Central memory CD4-positive, alpha-beta T cell (primary cell): ENCODE results near the gene ASB4.
"Not testable (repeated sequence)": the region's sequence is repeated elsewhere in the genome, so short reads cannot be mapped to it uniquely, and the experiment has no call there.

Experiments used
- DNase-seq: peaks from one replicate; pipeline ENCODE4 v3.0.0; 2022

ASB4 gene

DNA sequence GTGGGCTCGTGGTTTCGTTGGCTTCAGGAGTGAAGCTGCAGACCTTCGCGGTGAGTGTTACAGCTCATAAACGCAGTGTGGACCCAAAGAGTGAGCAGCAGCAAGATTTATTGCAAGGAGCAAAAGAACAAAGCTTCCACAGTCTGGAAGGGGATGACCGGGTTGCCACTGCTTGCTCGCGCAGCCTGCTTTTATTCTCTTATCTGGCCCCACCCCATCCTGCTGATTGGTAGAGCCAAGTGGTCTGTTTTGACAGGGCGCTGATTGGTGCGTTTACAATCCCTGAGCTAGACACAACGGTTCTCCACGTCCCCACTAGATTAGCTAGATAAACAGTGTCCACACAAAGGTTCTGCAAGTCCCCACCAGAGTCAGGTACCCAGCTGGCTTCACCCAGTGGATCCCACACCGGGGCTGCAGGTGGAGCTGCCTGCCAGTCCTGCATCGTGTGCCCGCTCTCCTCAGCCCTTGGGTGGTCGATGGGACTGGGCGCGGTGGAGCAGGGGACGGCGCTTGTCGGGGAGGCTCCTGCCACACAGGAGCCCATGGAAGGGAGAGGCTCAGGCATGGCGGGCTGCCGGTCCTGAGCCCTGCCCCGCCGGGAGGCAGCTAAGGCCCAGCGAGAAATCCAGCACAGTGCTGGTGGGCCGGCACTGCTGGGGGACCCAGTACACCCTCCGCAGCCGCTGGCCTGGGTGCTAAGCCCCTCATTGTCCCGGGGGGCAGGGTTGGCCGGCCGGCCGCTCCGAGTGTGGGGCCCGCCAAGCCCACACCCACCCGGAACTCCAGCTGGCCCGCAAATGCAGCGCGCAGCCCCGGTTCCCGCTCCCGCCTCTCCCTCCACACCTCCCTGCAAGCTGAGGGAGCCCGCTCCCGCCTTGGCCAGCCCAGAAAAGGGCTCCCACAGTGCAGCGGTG is 66.5 kb downstream of the ASB4 start:
- not testable (repeated sequence) for DNase-seq

GRCh38 chr7:95553939-95554338 is 68.2 kb downstream of the ASB4 start:
- no peak for DNase-seq

DNA sequence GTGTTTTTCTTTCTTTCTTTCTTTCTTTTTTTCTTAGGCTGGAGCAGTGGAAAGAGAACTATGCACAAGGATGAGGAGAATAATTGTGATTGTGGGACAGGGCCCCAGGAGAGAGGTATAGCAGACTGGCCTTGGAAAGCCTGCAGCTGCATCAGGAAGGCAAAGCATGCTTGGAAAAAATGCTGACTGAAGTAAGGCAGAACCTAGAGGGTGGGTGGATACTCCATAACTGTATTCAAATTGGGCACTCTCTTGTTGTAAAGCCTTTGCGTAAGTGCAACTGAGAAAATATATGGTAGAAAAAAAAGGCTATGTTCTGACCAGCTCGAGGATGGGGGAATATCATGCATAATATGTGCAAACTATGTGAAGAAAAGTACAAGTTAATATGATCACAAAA is 71.0 kb downstream of the ASB4 start:
- DNase-seq: no peak

- DNase-seq: no peak
Observed at GRCh38 chr7:95558864-95559263, 73.1 kb downstream of the ASB4 start.

GRCh38 chr7:95560674-95561073 is 74.9 kb downstream of the ASB4 start:
- no peak for DNase-seq

DNA sequence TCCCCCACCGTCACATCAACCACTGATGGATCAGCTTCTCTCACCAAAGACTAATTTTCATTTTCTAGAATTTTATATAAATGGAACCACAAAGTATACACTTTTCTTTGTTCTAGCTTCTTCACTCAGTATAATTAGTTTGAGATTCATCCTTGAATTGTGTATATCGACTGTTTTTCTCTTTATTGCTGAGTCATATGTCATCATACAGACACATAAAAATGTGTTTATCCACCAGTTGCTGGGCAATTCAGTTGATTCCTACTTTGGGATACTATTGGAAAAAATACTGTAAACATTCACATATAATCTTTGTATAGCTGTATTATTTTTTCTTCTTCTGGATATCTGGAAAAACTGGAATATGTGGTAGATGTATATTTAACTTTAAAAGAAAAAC is 84.0 kb downstream of the ASB4 start:
- no peak for DNase-seq

- DNase-seq: no peak
Observed at GRCh38 chr7:95577137-95577536, 91.4 kb downstream of the ASB4 start.

DNA sequence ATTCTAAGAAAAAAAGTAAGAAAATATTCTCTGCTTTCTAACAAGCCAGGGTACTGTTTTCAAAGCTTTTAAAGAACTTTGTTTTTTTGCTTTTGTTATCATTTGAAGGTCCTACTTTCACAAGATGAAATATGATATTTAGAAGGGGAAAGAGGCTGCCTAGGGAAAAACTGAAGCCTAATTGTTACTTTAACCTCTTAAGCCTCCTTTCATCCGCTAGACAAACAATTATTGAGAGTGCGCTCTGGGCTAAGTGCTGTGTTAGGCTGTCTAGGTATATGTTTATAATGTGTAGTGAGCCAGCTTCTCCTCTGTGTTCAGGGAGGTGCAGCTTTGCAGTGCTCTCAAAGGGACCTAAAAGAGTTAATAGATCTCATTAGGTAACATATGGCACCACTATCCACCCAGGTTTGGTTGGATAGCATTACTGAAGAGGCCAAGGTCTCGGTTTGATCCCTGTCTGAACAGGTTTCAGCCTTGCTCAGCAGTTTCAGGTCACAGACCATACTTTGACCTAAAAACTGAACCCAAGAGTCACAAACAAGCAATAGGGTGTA is 92.6 kb downstream of the ASB4 start:
- no peak for DNase-seq

GRCh38 chr7:95579318-95579717 is 93.6 kb downstream of the ASB4 start:
- DNase-seq: no peak

GRCh38 chr7:95581467-95581866 is 95.7 kb downstream of the ASB4 start:
- DNase-seq: no peak

GRCh38 chr7:95582578-95583293 is 97.0 kb downstream of the ASB4 start:
- DNase-seq: no peak

DNA sequence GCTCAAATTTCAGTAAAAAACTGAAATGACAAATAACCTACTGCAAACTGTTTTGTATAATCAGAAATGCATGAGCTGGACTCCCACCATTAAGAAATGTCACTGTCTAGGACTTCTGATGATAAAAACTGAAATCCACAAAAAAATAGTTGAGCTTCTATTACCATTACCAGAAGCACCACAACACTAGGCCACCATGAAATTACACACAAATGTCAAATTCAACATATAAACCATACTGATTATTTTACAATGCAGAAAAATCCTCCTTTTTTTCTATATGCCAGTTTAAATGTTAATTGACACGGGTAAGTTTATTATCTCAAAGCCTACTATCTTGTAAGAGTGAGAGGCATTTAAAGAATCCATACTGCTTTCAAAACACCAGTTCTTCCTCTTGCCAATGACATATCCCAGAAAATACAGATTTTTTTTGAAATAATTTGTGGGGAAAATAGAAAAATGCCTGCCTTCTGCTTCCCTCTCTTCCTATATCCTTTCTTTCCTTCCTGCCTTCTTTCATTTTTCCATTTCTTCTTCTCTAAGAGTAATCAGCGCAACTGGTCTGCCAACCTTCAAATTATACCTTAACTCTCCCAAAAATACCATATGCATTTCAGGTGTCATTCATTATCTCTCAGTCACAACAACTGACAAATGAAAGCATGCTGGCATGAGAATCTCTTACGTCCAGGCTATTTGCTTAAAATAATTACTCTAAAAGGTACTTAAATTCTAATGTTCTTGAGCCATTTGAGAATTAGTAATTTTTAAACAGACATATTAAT is 98.3 kb downstream of the ASB4 start:
- DNase-seq: no peak

GRCh38 chr7:95584769-95585425 is 99.2 kb downstream of the ASB4 start:
- DNase-seq: no peak

DNA sequence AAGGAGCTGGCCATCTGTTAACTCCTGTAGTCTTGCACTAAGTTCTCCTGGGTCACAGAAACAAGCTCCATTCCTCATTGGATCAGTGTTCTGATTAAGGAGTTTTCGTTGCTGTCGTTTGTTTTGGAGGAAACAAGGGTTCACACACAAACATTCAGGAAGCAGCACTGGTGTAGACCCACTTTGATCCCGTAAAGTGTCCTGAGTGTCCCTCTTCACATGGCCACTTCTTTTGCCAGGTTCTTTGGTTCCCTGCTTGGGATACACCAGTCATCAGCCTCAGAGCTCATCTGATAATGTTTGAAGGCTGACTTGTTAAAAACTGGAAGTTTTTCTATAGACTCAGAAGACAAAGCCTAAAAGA is 99.7 kb downstream of the ASB4 start:
- DNase-seq: no peak

GRCh38 chr7:95586951-95587301 is 101.2 kb downstream of the ASB4 start:
- no peak for DNase-seq

- DNase-seq: no peak
Observed at GRCh38 chr7:95589031-95589430, 103.3 kb downstream of the ASB4 start.

- no peak for DNase-seq
Observed at GRCh38 chr7:95589766-95590165, 104.0 kb downstream of the ASB4 start.
